HG02588 (cell line): ENCODE data around the gene DEDD2.

ENCODE experiments used
- ATAC-seq: cut with Tn5 transposase; IDR thresholded peaks from one replicate; pipeline ENCODE4 v1.9.1; 2021; ENCODE audit warnings: mild to moderate bottlenecking, moderate library complexity; ENCODE audit not compliant: unreplicated experiment

DEDD2 gene

DNA sequence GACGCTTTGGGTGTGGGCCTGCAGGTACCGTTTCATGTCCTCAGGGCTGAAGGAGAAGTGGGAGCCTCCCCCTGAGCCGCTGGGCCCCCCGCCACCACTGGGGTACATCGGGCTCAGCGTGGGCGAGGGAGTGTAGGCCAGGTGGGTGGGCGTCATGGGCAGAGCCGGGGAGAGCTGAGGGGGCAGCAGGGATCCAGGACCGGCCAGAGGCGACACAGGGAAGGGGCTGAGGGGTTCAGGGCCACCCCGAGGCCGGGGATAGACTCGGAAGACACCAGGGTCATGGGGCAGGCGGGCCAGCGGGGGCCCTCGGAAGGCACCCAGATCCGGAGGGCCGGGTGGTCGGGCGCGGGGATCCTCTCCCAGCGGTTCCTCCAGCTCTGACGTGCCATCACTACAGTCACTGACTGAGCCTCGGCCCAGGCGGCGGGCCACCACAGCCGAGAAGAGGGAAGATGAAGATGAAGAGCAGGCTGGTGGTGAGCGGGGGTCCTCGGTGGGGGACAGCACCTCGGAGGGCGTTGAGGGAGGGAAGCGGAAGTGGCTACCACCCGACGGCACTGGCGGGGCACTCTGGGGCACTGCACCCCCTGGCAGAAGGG, 31.8 kb upstream of the DEDD2 start:
- no peak for ATAC-seq

- no peak for ATAC-seq
Observed at GRCh38 chr19:42248270-42249148, 31.0 kb upstream of the DEDD2 start.

GRCh38 chr19:42247640-42248199, 30.2 kb upstream of the DEDD2 start:
- no peak for ATAC-seq

- no peak for ATAC-seq
Observed at GRCh38 chr19:42246922-42247639, 29.6 kb upstream of the DEDD2 start.

DNA sequence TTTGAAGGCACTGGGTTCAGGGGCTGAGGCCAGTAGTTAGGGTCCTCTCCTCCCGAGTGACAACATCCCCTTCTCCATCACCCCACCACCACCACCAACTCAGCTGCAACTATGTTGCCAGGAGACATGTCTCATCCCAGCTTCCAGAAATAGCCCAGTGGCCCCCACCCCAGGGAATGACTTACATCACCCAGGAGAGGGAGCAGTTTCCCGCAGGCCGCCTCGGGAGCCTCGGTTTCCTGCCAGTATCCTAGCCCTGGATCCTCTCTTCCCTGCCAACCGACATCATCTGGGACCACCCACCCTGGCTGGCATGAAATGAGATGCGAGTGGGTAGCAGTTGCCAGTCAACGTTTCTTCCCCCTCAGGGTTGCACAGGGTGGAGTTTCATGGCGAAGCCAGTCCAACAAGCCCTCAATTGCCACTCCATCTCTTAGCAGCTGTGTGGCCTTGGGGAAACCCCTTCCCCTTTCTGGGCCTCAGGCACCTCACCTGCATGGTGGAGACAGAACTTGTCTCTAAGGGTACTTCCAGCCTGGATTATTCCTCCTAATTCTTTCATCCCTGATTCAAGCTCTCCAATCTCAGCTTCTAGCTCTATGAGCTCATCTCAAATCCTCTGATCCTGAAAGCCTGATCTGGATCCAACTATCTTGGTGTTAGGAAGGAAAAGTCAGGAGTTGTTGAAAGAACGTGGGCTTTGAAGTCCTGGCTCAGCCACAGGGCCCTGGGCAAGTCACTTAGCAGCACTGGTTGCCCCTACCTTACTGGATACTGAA, 28.9 kb upstream of the DEDD2 start:
- no peak for ATAC-seq

DNA sequence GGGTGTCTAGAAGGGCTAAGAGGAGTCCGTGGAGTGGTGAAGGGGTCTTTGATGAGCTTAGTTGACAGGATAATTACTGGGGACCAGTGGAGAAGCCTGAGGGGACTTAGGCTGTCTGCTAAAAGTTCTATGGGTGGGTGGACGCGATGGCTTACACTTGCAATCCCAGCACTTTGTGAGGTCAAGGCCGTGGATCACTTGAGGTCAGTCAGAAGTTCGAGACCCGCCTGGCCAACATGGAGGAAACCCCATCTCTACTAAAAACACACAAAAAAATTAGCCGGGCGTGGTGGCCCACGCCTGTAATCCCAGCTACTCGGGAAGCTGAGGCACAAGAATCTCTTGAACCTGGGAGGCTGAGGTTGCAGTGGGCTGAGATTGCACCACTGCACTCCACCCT, 27.8 kb upstream of the DEDD2 start:
- ATAC-seq = no peak

- ATAC-seq = peak; percentile 24
Observed at GRCh38 chr19:42244347-42245220, 27.1 kb upstream of the DEDD2 start.

- peak; percentile 61 for ATAC-seq
Observed at GRCh38 chr19:42242512-42243409, 25.3 kb upstream of the DEDD2 start, which contains the start of gene GSK3A. GSK3A (minus strand) TSS chr19:42242602; CDS start chr19:42242465, 137 bp downstream.

- peak; percentile 0 for ATAC-seq
Observed at GRCh38 chr19:42242069-42242511, 24.6 kb upstream of the DEDD2 start.

DNA sequence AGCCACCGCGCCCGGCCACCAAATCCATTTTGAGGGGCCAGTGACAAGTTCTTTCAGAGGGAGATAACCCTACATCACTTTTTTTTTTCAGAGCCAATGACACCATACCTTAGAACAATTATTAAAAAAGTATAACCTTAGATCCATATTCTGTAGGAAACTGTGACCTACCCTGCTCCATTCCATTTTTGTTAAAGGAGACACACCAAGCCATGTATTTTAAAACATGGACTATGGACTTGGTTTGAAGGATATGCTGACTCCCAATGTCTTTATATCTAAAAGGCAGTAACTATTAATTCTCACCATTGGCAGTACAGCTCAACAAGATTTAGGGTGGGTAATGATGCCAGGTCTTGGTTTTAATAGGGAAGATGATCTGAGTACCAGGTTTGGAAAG, 23.8 kb upstream of the DEDD2 start:
- no peak for ATAC-seq

DNA sequence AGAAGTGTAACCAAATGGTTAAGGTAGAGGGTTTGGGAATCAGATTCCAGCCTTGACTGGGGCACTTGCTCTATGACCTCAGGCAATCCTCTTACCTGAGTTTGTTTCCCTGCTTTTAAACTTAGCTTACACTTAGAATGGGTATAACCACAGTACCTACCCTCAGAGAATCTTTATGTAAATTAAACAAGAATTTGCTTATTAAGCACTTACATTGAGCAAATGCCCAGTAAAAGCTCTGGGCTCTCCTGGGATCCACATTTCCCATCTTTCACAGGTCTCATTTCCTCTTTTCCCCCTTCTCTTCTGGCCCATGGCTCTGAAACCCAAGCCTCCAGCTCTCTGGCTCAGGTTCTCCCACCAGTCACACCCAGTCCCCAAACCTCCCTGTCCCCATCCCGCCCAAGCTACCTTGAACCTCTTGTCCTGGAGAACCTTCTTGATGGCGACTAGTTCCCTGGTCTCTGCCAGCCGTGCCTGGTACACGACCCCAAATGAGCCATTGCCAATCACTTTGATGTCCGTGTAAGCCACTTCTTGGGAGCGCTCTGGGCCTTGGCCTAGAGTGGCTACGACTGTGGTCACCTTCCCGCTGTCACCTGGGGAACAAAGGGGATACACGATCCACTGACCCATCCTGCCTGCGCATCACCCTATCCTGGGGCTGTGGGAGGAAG, 22.2 kb upstream of the DEDD2 start:
- no peak for ATAC-seq

DNA sequence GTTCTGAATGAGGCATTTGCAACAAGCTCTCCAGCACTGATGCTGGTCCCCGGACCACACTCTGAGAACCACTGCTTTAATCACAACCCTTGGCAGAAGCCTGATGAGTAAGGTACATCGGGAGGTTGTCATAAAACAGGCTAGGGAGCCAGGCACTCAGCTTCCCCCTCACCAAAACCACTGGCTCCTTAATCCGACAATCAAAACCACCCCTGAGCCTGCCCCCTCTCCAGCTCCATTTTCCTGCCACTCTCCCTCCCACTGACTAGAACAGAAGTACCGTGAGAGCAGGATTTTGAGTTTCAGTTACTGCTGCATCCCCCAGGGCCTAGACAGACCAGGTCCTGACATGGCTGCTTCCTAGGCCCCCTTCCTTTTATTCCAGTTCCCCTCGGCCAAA, 17.7 kb upstream of the DEDD2 start:
- ATAC-seq = no peak

- ATAC-seq = no peak
Observed at GRCh38 chr19:42234364-42234763, 16.9 kb upstream of the DEDD2 start.

DNA sequence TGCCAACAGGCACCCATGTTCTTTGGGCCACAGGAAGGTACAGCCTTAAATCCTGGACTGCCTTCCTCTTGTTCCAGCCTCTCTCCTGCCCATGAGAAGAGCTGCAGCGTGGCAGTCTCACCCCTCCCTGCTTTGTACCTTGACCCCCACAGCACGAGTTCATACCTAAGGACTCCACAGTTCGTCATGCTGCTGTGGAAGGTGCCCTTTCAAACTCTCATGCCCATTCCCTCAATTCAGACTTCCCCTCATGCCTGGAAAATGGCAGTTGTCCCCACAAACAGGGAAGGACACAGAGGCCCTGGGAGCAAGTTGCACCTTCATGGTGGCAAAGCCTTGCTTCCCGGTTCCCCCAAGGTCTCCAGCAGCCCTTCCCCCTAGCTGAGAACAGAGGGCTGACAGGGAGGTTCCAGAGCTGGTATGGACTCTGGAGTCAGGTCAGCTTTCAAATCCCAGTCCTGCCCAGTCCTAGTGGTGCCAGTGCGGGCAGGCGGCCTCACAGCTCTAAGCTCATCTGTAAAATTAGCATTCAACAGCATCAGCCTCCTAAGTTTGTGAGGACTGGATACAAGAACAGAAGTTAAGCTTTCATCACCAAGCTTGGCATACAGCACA, 16.3 kb upstream of the DEDD2 start:
- no peak for ATAC-seq

- no peak for ATAC-seq
Observed at GRCh38 chr19:42233106-42233505, 15.6 kb upstream of the DEDD2 start.

GRCh38 chr19:42232435-42232834, 15.0 kb upstream of the DEDD2 start:
- no peak for ATAC-seq

DNA sequence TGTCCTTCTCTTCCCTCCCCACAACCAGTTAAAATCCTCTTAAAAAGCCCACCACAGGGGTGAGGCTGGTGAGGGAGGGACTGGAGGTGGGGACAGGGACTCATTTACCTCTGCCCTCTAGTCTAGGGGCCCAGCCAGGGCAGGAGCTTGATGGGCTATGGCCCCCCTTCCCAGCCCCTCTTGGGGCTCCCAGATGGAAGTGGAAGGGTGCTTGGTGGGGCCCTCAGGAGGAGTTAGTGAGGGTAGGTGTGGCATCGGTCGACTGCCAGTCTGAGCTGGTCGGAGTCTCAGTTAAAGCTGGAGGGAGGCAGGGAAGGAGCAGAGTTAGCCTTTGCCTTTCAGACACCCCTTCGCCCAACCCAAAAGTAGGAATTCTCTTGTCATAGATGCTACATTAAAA, 13.1 kb upstream of the DEDD2 start:
- no peak for ATAC-seq
